Smooth muscle cell (in vitro differentiated cells): ENCODE results near the gene MSS51. TPM values are rescaled to one million over a fixed set of nuclear protein-coding genes. Genes with fewer than 3 reads are reported as not detected.

Experiments
- DNase-seq: peaks from one replicate; lab custom pipeline; 2025; ENCODE audit not compliant: unreplicated experiment; lab: John Stamatoyannopoulos, UW
- H2AFZ ChIP-seq: fragments of 200-600 bp; sonication (generic); 2 replicates; pipeline ENCODE4 v1.6.0; 2016; ENCODE audit warnings: antibody characterized with exemption, low read depth, mild to moderate bottlenecking
- H3F3A ChIP-seq: fragments of 200-600 bp; sonication (generic); 2 replicates; pipeline ENCODE4 v1.6.0; 2017; ENCODE audit warnings: antibody characterized with exemption, low read depth
- H3K27ac ChIP-seq: fragments of 200-600 bp; sonication (generic); 2 replicates; pipeline ENCODE4 v1.5.1; 2016; ENCODE audit warnings: low read depth, mild to moderate bottlenecking
- H3K27me3 ChIP-seq: fragments of 200-600 bp; sonication (generic); 2 replicates; pipeline ENCODE4 v1.6.1; 2016; ENCODE audit warnings: low read depth, mild to moderate bottlenecking
- H3K36me3 ChIP-seq: fragments of 200-600 bp; sonication (generic); 2 replicates; pipeline ENCODE4 v1.5.1; 2016; ENCODE audit warnings: low read depth
- H3K4me1 ChIP-seq: fragments of 200-600 bp; sonication (generic); 2 replicates; pipeline ENCODE4 v1.5.1; 2016; ENCODE audit warnings: low read depth
- H3K4me2 ChIP-seq: fragments of 200-600 bp; sonication (generic); 2 replicates; pipeline ENCODE4 v1.6.0; 2016; ENCODE audit warnings: mild to moderate bottlenecking
- H3K4me3 ChIP-seq: fragments of 200-600 bp; sonication (generic); 2 replicates; pipeline ENCODE4 v1.5.1; 2016; ENCODE audit warnings: mild to moderate bottlenecking
- H3K79me2 ChIP-seq: fragments of 200-600 bp; sonication (generic); 2 replicates; pipeline ENCODE4 v1.6.0; 2016; ENCODE audit warnings: low read depth, mild to moderate bottlenecking
- H3K9ac ChIP-seq: fragments of 200-600 bp; sonication (generic); 2 replicates; pipeline ENCODE4 v1.6.0; 2016; ENCODE audit warnings: low read depth
- H3K9me3 ChIP-seq: fragments of 200-600 bp; sonication (generic); replicated peaks from 2 replicates; pipeline ENCODE4 v1.5.1; 2016; ENCODE audit warnings: low read depth
- H4K20me1 ChIP-seq: fragments of 200-600 bp; sonication (generic); 2 replicates; pipeline ENCODE4 v1.6.0; 2016; ENCODE audit warnings: low read depth
- CTCF ChIP-seq: fragments of 200-600 bp; sonication (generic); IDR thresholded peaks from 2 replicates; pipeline ENCODE4 v1.5.1; 2017; ENCODE audit warnings: borderline replicate concordance, mild to moderate bottlenecking, antibody characterized with exemption; ENCODE audit not compliant: insufficient read depth, poor library complexity, severe bottlenecking
- WGBS: methylation state at CpG from one replicate; pipeline ENCODE4 v1.1.7; 2016; ENCODE audit warnings: low lambda C conversion rate; 5-methylcytosine and 5-hydroxymethylcytosine counted together
- polyA plus RNA-seq: library from polyadenylated mRNA; unstranded; fragments of >200 nt; fragmentation: Nextera tagmentation; extraction: Ambion mirVana; gene quantifications from 2 replicates; pipeline ENCODE4 v1.2.1, GENCODE V29; 2016
- total RNA-seq: library from RNA; depleted of rRNA; stranded (reverse); fragments of >200 nt; gene quantifications from 2 replicates; pipeline ENCODE4 v1.2.3, GENCODE V29; 2014

The MSS51 gene
- total and polyA plus RNA-seq, 2 experiments from 2014 or later = 0.66 to 2.4 TPM

- Histone ChIP-seq H3K79me2 (no peaks in the 10 kb centered on the region), H3K9me3 (no peaks in the 10 kb centered on the region), H3K4me1 (peaks cover 5% of the 10 kb centered on the region), H3K9ac (peak overlapping the region; percentile 25), H3F3A (no peaks in the 10 kb centered on the region), H2AFZ (no peak overlapping the region), H3K4me2 (peak overlapping the region; percentile 71), H4K20me1 (peaks cover 22% of the 10 kb centered on the region), H3K4me3 (no peak overlapping the region), H3K27ac (peak overlapping the region; percentile 84), H3K27me3 (no peaks in the 10 kb centered on the region), H3K36me3 (peaks cover 11% of the 10 kb centered on the region)
- no peak for DNase-seq
- WGBS = 74% methylated on average over 1 of the region's 1 CpG
- TF ChIP-seq CTCF = no peak
These were observed 5.7 kb upstream of the MSS51 start for GRCh38 chr10:73439055-73439454.

GRCh38 chr10:73432646-73433537 is 469 bp downstream of the MSS51 start:
- no peaks in the 10 kb centered on the region for H3K9me3 ChIP-seq
- H3K27me3 ChIP-seq = no peaks in the 10 kb centered on the region
- 51% methylated on average over 2 of the region's 2 CpGs for WGBS
- H3K27ac ChIP-seq = no peak overlapping the region
- H3K36me3 ChIP-seq = peaks cover 5% of the 10 kb centered on the region
- DNase-seq = no peak
- no peak for TF ChIP-seq CTCF
- H3K4me3 ChIP-seq = no peak overlapping the region
- no peaks in the 10 kb centered on the region for H3K79me2 ChIP-seq
- no peak overlapping the region for H2AFZ ChIP-seq
- no peak overlapping the region for H3K4me2 ChIP-seq
- no peaks in the 10 kb centered on the region for H3K4me1 ChIP-seq
- no peak overlapping the region for H3K9ac ChIP-seq
- no peaks in the 10 kb centered on the region for H3F3A ChIP-seq
- H4K20me1 ChIP-seq = no peaks in the 10 kb centered on the region

- no peak overlapping the region for H3K27ac ChIP-seq
- no peaks in the 10 kb centered on the region for H3K79me2 ChIP-seq
- WGBS = 97% methylated on average over 4 of the region's 4 CpGs
- no peak for TF ChIP-seq CTCF
- H3F3A ChIP-seq = no peaks in the 10 kb centered on the region
- no peak overlapping the region for H3K4me2 ChIP-seq
- peaks cover 9% of the 10 kb centered on the region for H3K36me3 ChIP-seq
- DNase-seq = no peak
- H2AFZ ChIP-seq = no peak overlapping the region
- no peaks in the 10 kb centered on the region for H3K9me3 ChIP-seq
- H4K20me1 ChIP-seq = no peaks in the 10 kb centered on the region
- no peak overlapping the region for H3K4me3 ChIP-seq
- no peak overlapping the region for H3K9ac ChIP-seq
- H3K4me1 ChIP-seq = no peaks in the 10 kb centered on the region
- no peaks in the 10 kb centered on the region for H3K27me3 ChIP-seq
These were observed 7.0 kb downstream of the MSS51 start for GRCh38 chr10:73426318-73426717.
